Endothelial cell of umbilical vein (primary cell): ENCODE data around the gene ESYT3. TPM values are rescaled to one million over a fixed set of nuclear protein-coding genes. Genes with fewer than 3 reads are reported as not detected.

Experiments
- BruUV-seq: library from RNA; stranded (reverse); fragments of 400-500 nt; replicated peaks from 2 replicates; lab custom pipeline; 2021; lab: Mats Ljungman, UMichigan
- CTCF ChIA-PET: fragments of 300-600, 350-600 bp; sonication (Branson Sonifier 250); formaldehyde crosslinking; loops from one replicate; lab custom pipeline; 2021; ENCODE audit warnings: antibody characterized with exemption, inconsistent platforms; lab: Charles Lee
- POLR2A ChIA-PET: fragments of 300-600, 350-600 bp; sonication (Branson Sonifier 250); formaldehyde crosslinking; loops from one replicate; lab custom pipeline; 2021; ENCODE audit warnings: antibody characterized with exemption, inconsistent platforms; lab: Charles Lee
- DNase-seq: peaks from one replicate; pipeline ENCODE4 v3.0.0-alpha.2; 2011; ENCODE audit warnings: low read depth, low spot score
- FAIRE-seq: peaks from 2 replicates; lab custom pipeline; 2011; peaks lifted over from hg19 to GRCh38; lab: Jason Lieb, UNC
- H2AFZ ChIP-seq: 2 replicates; pipeline ENCODE4 v1.6.0; 2012; ENCODE audit warnings: low read depth, low read length, control low read depth, inconsistent platforms
- H3K27ac ChIP-seq: 2 replicates; pipeline ENCODE4 v1.5.1; 2011; ENCODE audit warnings: low read depth, mild to moderate bottlenecking, control low read depth, low read length, moderate library complexity; ENCODE audit not compliant: insufficient read depth
- H3K27me3 ChIP-seq, 2 experiments: 2 replicates each; pipeline versions ENCODE4 v1.6.0 to v1.6.1; 2011; ENCODE audit warnings: low read length in 2 of 2, mixed read lengths in 1 of 2; ENCODE audit not compliant: control insufficient read depth in 2 of 2, insufficient read depth in 2 of 2
- H3K36me3 ChIP-seq, 2 experiments: 2 replicates in 1 of 2; 3 replicates in 1 of 2; pipeline ENCODE4 v1.5.1; 2011; ENCODE audit warnings: low read length in 2 of 2, mild to moderate bottlenecking in 1 of 2, moderate library complexity in 1 of 2; ENCODE audit not compliant: control insufficient read depth in 2 of 2, insufficient read depth in 2 of 2; ENCODE audit errors: extremely low read depth in 1 of 2
- H3K4me1 ChIP-seq: 3 replicates; pipeline ENCODE4 v1.5.1; 2011; ENCODE audit warnings: mild to moderate bottlenecking, low read length; ENCODE audit not compliant: control insufficient read depth, insufficient read depth; ENCODE audit errors: extremely low read depth
- H3K4me2 ChIP-seq: 2 replicates; pipeline ENCODE4 v1.6.1; 2011; ENCODE audit warnings: low read length, control low read depth, mixed read lengths; ENCODE audit not compliant: insufficient read depth
- H3K4me3 ChIP-seq, 3 experiments: fragments of 200-600 bp in 1 of 3; sonication (generic), shearing (Covaris generic) in 1 of 3; replicated peaks in 1 of 3; 2 replicates each; pipeline ENCODE4 v1.5.1; 2011 to 2016; ENCODE audit warnings: control low read depth in 3 of 3, low read length in 3 of 3, mild to moderate bottlenecking in 2 of 3, inconsistent platforms in 1 of 3, low read depth in 1 of 3, moderate library complexity in 1 of 3; ENCODE audit not compliant: insufficient read depth in 1 of 3
- H3K79me2 ChIP-seq: 2 replicates; pipeline ENCODE4 v1.6.0; 2012; ENCODE audit warnings: low read length, inconsistent platforms; ENCODE audit not compliant: control insufficient read depth, insufficient read depth
- H3K9ac ChIP-seq: replicated peaks from 2 replicates; pipeline ENCODE3; 2011; ENCODE audit warnings: low read length, control low read depth; ENCODE audit not compliant: insufficient read depth; ENCODE audit errors: extremely low read depth
- H3K9me1 ChIP-seq: replicated peaks from 3 replicates; pipeline ENCODE4 v1.6.0; 2011; ENCODE audit warnings: mild to moderate bottlenecking, low read length; ENCODE audit not compliant: control insufficient read depth, insufficient read depth; ENCODE audit errors: extremely low read depth
- H3K9me3 ChIP-seq: replicated peaks from 2 replicates; pipeline ENCODE4 v1.5.1; 2012; ENCODE audit warnings: low read length, inconsistent platforms; ENCODE audit not compliant: control insufficient read depth, insufficient read depth
- H4K20me1 ChIP-seq: replicated peaks from 2 replicates; pipeline ENCODE3; 2011; ENCODE audit warnings: mild to moderate bottlenecking, low read length; ENCODE audit not compliant: control insufficient read depth, insufficient read depth; ENCODE audit errors: extremely low read depth
- EZH2 ChIP-seq: IDR thresholded peaks from 2 replicates; pipeline ENCODE4 v1.6.1; 2012; ENCODE audit warnings: borderline replicate concordance, low read depth, mild to moderate bottlenecking, moderate library complexity, low read length, inconsistent platforms; ENCODE audit not compliant: severe bottlenecking
- FOS ChIP-seq: IDR thresholded peaks from 2 replicates; pipeline ENCODE4 v1.6.1; 2011; ENCODE audit warnings: mild to moderate bottlenecking, low read length, moderate library complexity, borderline replicate concordance; ENCODE audit not compliant: insufficient read depth
- GATA2 ChIP-seq: IDR thresholded peaks from 2 replicates; pipeline ENCODE4 v1.7.0; 2011; ENCODE audit warnings: low read depth, mild to moderate bottlenecking, moderate library complexity, mixed read lengths, low read length; ENCODE audit not compliant: insufficient read length, insufficient read depth
- JUN ChIP-seq: IDR thresholded peaks from 2 replicates; pipeline ENCODE4 v1.6.1; 2011; ENCODE audit warnings: borderline replicate concordance, low read depth; ENCODE audit not compliant: insufficient read length, insufficient read depth
- MYC ChIP-seq: IDR thresholded peaks from one replicate; pipeline ENCODE4 v1.6.1; 2011; ENCODE audit warnings: mild to moderate bottlenecking, low read depth, low read length
- POLR2A ChIP-seq: IDR thresholded peaks from 2 replicates; pipeline ENCODE4 v1.6.1; 2012; ENCODE audit warnings: low read depth, mild to moderate bottlenecking, control low read depth, low read length
- POLR2AphosphoS5 ChIP-seq: IDR thresholded peaks from 2 replicates; pipeline ENCODE4 v1.6.1; 2012; ENCODE audit warnings: low read depth, mild to moderate bottlenecking, control low read depth, low read length, moderate library complexity; ENCODE audit not compliant: insufficient read depth
- dilution Hi-C: fragments of 300-500 bp; cut with MboI; formaldehyde crosslinking; loops from one replicate; pipeline ENCODE4 v1.15.0; 2019; ENCODE audit warnings: low sequenced_read_pairs; ENCODE audit not compliant: extremely low pct_ligation_motif_present
- intact Hi-C: fragments of 100-400 bp; cut with micrococcal nuclease; formaldehyde crosslinking; loops from one replicate; pipeline ENCODE4 v1.10.0; 2022
- polyA plus RNA-seq, 4 experiments: library from polyadenylated mRNA; depleted of rRNA in 3 of 4; stranded (reverse) in 3 of 4; unstranded in 1 of 4; fragments of >200 nt; gene quantifications; 2 replicates each; pipeline versions ENCODE4 v1.2.1 to v1.2.3, GENCODE V29; 2011 to 2012; ENCODE audit warnings: missing spikeins in 1 of 4
- total RNA-seq: library from RNA; stranded (reverse); gene quantifications from 2 replicates; pipeline ENCODE4 v1.2.3, GENCODE V29; 2021
- TF ChIP-seq, protein P1 (sequence below): IDR thresholded peaks from 2 replicates; pipeline ENCODE4 v1.6.1; 2011; ENCODE audit not compliant: insufficient read depth, insufficient read length
- TF ChIP-seq, protein P2 (sequence below), 2 donors: IDR thresholded peaks; 1 replicate in 1 of 2; 2 replicates in 1 of 2; pipeline ENCODE4 v1.5.1; 2011; ENCODE audit warnings: low read length in 2 of 2, mild to moderate bottlenecking in 2 of 2, moderate library complexity in 2 of 2, control low read depth in 1 of 2, inconsistent platforms in 1 of 2, low read depth in 1 of 2; ENCODE audit not compliant: insufficient read depth in 1 of 2; ENCODE audit errors: extremely low read depth in 1 of 2

ESYT3 gene
- total and polyA plus RNA-seq, 2 donors (not counting 3 experiments of a cell fraction or from before 2014, with no cell fraction given) = not detected

DNA sequence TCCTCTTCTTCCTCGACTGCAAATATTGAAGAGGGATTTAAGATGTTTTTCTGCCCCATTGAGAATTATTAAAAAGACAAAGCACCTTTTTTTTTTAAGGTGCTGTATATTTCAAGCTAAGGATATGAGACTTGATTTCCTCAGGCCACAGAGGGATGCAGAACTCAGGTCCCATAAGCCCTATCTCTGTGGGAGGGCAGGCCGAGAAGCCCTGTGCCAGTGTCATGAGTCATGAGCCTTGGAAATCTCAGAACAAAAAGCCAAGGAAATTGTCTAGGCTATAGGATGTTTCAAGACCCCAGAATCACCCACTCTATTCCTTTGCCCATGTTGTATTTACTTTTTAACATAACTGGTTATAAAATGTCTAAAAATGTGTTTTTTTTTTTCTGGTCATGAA, 7.3 kb downstream of the ESYT3 start:
- FAIRE-seq (no peak), DNase-seq (no peak)
- no peaks in the 10 kb centered on the region for H4K20me1 ChIP-seq
- H3K4me1 ChIP-seq = no peaks in the 10 kb centered on the region
- H3K9me1 ChIP-seq = no peaks in the 10 kb centered on the region
- ChIA-PET POLR2A (no interaction called here), CTCF (interaction anchor here (1.0 kb wide), 1 partner anchor 9 kb away, joined by 3 read pairs; no protein-coding TSS in a partner anchor)
- intact Hi-C loops = no loop called here
- H3K4me3 ChIP-seq = no peak overlapping the region
- H2AFZ ChIP-seq = no peak overlapping the region
- no peak overlapping the region for H3K9ac ChIP-seq
- H3K4me2 ChIP-seq = no peak overlapping the region
- no peaks in the 10 kb centered on the region for H3K9me3 ChIP-seq
- dilution Hi-C loops = no loop called here
- no TSS peak for BruUV-seq
- TF ChIP-seq, protein P1, sequence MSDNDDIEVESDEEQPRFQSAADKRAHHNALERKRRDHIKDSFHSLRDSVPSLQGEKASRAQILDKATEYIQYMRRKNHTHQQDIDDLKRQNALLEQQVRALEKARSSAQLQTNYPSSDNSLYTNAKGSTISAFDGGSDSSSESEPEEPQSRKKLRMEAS = no peak
- TF ChIP-seq EZH2 (no peak), JUN (no peak)
- no peak overlapping the region for H3K27ac ChIP-seq
- no peaks in the 10 kb centered on the region for H3K79me2 ChIP-seq
- H3K27me3 ChIP-seq = peaks cover 3% of the 10 kb centered on the region in 2 experiments
- H3K36me3 ChIP-seq = no peaks in the 10 kb centered on the region

DNA sequence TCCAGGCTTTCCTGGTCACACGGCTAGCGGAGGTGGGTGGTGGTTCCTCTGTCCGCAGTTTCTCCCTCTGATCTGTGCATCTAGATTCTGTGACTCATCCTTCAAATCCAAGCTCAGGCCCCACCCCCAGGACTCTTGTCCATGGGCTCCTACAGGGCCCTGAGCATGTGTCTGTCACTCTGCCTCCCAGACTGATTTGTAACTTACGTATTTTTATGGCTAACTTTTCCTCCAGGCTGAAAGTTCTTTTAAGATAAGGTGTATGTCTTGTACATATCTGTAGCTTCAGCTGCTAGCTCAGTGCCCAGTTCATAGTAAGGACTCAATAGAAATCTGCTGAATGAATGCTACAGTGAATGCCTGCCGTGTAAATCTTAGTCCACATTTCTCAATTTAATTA, 8.0 kb downstream of the ESYT3 start:
- H3K9ac ChIP-seq = no peak overlapping the region
- no peaks in the 10 kb centered on the region for H3K79me2 ChIP-seq
- no TSS peak for BruUV-seq
- H3K4me1 ChIP-seq = no peaks in the 10 kb centered on the region
- ChIA-PET CTCF (interaction anchor here (1.0 kb wide), 2 partner anchors 9 to 494 kb away, joined by 3 read pairs; no protein-coding TSS in a partner anchor), POLR2A (no interaction called here)
- no peak overlapping the region for H2AFZ ChIP-seq
- intact Hi-C loops = no loop called here
- no peak for TF ChIP-seq FOS
- no peak for TF ChIP-seq MYC
- TF ChIP-seq, protein P2, sequence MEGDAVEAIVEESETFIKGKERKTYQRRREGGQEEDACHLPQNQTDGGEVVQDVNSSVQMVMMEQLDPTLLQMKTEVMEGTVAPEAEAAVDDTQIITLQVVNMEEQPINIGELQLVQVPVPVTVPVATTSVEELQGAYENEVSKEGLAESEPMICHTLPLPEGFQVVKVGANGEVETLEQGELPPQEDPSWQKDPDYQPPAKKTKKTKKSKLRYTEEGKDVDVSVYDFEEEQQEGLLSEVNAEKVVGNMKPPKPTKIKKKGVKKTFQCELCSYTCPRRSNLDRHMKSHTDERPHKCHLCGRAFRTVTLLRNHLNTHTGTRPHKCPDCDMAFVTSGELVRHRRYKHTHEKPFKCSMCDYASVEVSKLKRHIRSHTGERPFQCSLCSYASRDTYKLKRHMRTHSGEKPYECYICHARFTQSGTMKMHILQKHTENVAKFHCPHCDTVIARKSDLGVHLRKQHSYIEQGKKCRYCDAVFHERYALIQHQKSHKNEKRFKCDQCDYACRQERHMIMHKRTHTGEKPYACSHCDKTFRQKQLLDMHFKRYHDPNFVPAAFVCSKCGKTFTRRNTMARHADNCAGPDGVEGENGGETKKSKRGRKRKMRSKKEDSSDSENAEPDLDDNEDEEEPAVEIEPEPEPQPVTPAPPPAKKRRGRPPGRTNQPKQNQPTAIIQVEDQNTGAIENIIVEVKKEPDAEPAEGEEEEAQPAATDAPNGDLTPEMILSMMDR (IDR thresholded peaks at IDR 0.05; ENCODE audit: extremely low read depth in 1 of 2, insufficient read depth in 1 of 2, low read depth in 1 of 2, low read length in 2 of 2) = no peak
- TF ChIP-seq POLR2AphosphoS5 = no peak
- no peak for TF ChIP-seq JUN
- TF ChIP-seq EZH2 = no peak
- no peak for TF ChIP-seq GATA2
- no peak for TF ChIP-seq POLR2A
- TF ChIP-seq, protein P1 = no peak
- no peaks in the 10 kb centered on the region for H4K20me1 ChIP-seq
- no peak overlapping the region for H3K27ac ChIP-seq
- no peaks in the 10 kb centered on the region for H3K9me1 ChIP-seq
- no peak overlapping the region for H3K4me2 ChIP-seq
- no peaks in the 10 kb centered on the region for H3K36me3 ChIP-seq
- H3K4me3 ChIP-seq = no peak overlapping the region
- dilution Hi-C loops = no loop called here
- DNase-seq (no peak), FAIRE-seq (no peak)
- no peaks in the 10 kb centered on the region for H3K9me3 ChIP-seq
- H3K27me3 ChIP-seq = peaks cover 2 to 3% of the 10 kb centered on the region in 2 experiments
